ENCODE data around the gene HUS1. TPM values are rescaled to one million over a fixed set of nuclear protein-coding genes. Genes with fewer than 3 reads are reported as not detected.

Gene HUS1
- total and polyA plus RNA-seq, 2 of the 13 experiments (the other 11 are each of a cell fraction or from before 2014, with no cell fraction given), result 14.8 to 16.9 TPM

GRCh38 chr7:47967123-47967522 is 12.3 kb downstream of the HUS1 start:
- intact Hi-C loops (cut with micrococcal nuclease; ENCODE audit: unreplicated experiment), result no loop called here

GRCh38 chr7:47965456-47965855 is 14.0 kb downstream of the HUS1 start:
- no TSS peak for BruUV-seq (replicated peaks)
- Histone ChIP-seq H3K4me1 (ENCODE audit: insufficient read depth, low read length) (no peaks in the 10 kb centered on the region), H3K9me3 (ENCODE audit: low read length) (no peaks in the 10 kb centered on the region), H3K36me3 (replicated peaks in 1 of 2; ENCODE audit: control insufficient read depth in 1 of 2, insufficient read depth in 2 of 2, low read length in 2 of 2) (peaks cover 25 to 62% of the 10 kb centered on the region in 2 experiments), H3K27ac (ENCODE audit: extremely low read length, insufficient read depth, low read length) (no peak overlapping the region), H2AFZ (ENCODE audit: low read length) (no peak overlapping the region), H3K4me3 (replicated peaks in 1 of 3; ENCODE audit: insufficient read depth in 1 of 3, low read depth in 2 of 3, low read length in 3 of 3) (no peak overlapping the region), H3K4me2 (ENCODE audit: low read depth, low read length) (no peak overlapping the region), H3K79me2 (ENCODE audit: insufficient read depth, low read length) (no peaks in the 10 kb centered on the region), H3K9ac (ENCODE audit: insufficient read depth, low read depth, low read length) (no peak overlapping the region), H4K20me1 (ENCODE audit: insufficient read depth, low read length) (no peaks in the 10 kb centered on the region), H3K27me3 (ENCODE audit: control insufficient read depth in 1 of 2, insufficient read depth in 2 of 2, low read length in 2 of 2) (no peaks in the 10 kb centered on the region)
- TF ChIP-seq GPN1 (CRISPR knock-in tag; IDR thresholded peaks at IDR 0.05; ENCODE audit: borderline replicate concordance) (no peak), ZBTB4 (CRISPR knock-in tag; IDR thresholded peaks at IDR 0.05; ENCODE audit: borderline replicate concordance) (no peak), SATB2 (CRISPR knock-in tag; IDR thresholded peaks at IDR 0.05) (no peak), ZNF7 (CRISPR knock-in tag; IDR thresholded peaks at IDR 0.05) (no peak), CREM (IDR thresholded peaks at IDR 0.05) (no peak), CREM (CRISPR knock-in tag; IDR thresholded peaks at IDR 0.05) (no peak), SRSF4 (IDR thresholded peaks at IDR 0.05; ENCODE audit: low read depth, low read length, poor library complexity, severe bottlenecking) (no peak), IRF1 (CRISPR knock-in tag; IDR thresholded peaks at IDR 0.05; ENCODE audit: low read depth) (no peak), ZNF513 (CRISPR knock-in tag; conservative IDR thresholded peaks at IDR 0.05) (no peak)
- no peak for ATAC-seq
- POLR2A ChIA-PET, result no interaction called here
- FAIRE-seq, result no peak
- DNase-seq (ENCODE audit: low spot score), result no peak
- intact Hi-C loops (cut with micrococcal nuclease; ENCODE audit: unreplicated experiment), result no loop called here
- in situ Hi-C loops (cut with HindIII; ENCODE audit: extremely low pct_ligation_motif_present, low pct_unique_long_range_greater_than_20kb), result no loop called here
- WGBS (ENCODE audit: low lambda C conversion rate), result 97% methylated on average over 5 of the region's 5 CpGs
- CTCF ChIA-PET (ENCODE audit: low intra/inter-chr PET ratio, low total read pairs), result no interaction called here

More at GRCh38 chr7:47967123-47967522, 12.3 kb downstream of the HUS1 start:
- POLR2A ChIA-PET, result no interaction called here
- H3K4me1 ChIP-seq (ENCODE audit: insufficient read depth, low read length), result no peaks in the 10 kb centered on the region
- CTCF ChIA-PET (ENCODE audit: low intra/inter-chr PET ratio, low total read pairs), result no interaction called here
- peaks cover 25 to 70% of the 10 kb centered on the region in 2 experiments for H3K36me3 ChIP-seq (replicated peaks in 1 of 2; ENCODE audit: control insufficient read depth in 1 of 2, insufficient read depth in 2 of 2, low read length in 2 of 2)
- no peak overlapping the region for H3K4me2 ChIP-seq (ENCODE audit: low read depth, low read length)
- no TSS peak for BruUV-seq (replicated peaks)
- FAIRE-seq (no peak), ATAC-seq (no peak), DNase-seq (ENCODE audit: low spot score) (no peak)
- H3K27me3 ChIP-seq (ENCODE audit: control insufficient read depth in 1 of 2, insufficient read depth in 2 of 2, low read length in 2 of 2), result no peaks in the 10 kb centered on the region
- no peak overlapping the region for H3K9ac ChIP-seq (ENCODE audit: insufficient read depth, low read depth, low read length)
- no peak for TF ChIP-seq ZNF546 (CRISPR knock-in tag; conservative IDR thresholded peaks at IDR 0.05)
- TF ChIP-seq TAF1 (CRISPR knock-in tag; IDR thresholded peaks at IDR 0.05), result no peak
- TF ChIP-seq MBNL3 (CRISPR knock-in tag; conservative IDR thresholded peaks at IDR 0.05), result no peak
- no peak for TF ChIP-seq ZNF563 (CRISPR knock-in tag; IDR thresholded peaks at IDR 0.05)
- TF ChIP-seq ZNF550 (CRISPR knock-in tag; IDR thresholded peaks at IDR 0.05; ENCODE audit: borderline replicate concordance), result no peak
- no peak for TF ChIP-seq ZNF343 (CRISPR knock-in tag; IDR thresholded peaks at IDR 0.05)
- TF ChIP-seq FOXK2 (IDR thresholded peaks at IDR 0.05), result no peak
- no peaks in the 10 kb centered on the region for H3K9me3 ChIP-seq (ENCODE audit: low read length)
- no peak overlapping the region for H2AFZ ChIP-seq (ENCODE audit: low read length)
- no peak overlapping the region for H3K4me3 ChIP-seq (replicated peaks in 1 of 3; ENCODE audit: insufficient read depth in 1 of 3, low read depth in 2 of 3, low read length in 3 of 3)
- H3K79me2 ChIP-seq (ENCODE audit: insufficient read depth, low read length), result no peaks in the 10 kb centered on the region
- H3K27ac ChIP-seq (ENCODE audit: extremely low read length, insufficient read depth, low read length), result no peak overlapping the region
- WGBS (ENCODE audit: low lambda C conversion rate), result 98% methylated on average over 5 of the region's 5 CpGs
- in situ Hi-C loops (cut with HindIII; ENCODE audit: extremely low pct_ligation_motif_present, low pct_unique_long_range_greater_than_20kb), result no loop called here
- H4K20me1 ChIP-seq (ENCODE audit: insufficient read depth, low read length), result no peaks in the 10 kb centered on the region
